HUDEP-2 (cell line): ENCODE measurements around the gene KRT86.

Experiments used
- DNase-seq, 76 experiments: peaks; one replicate each; lab custom pipeline; 2025; ENCODE audit not compliant: unreplicated experiment in 76 of 76; lab: John Stamatoyannopoulos, UW

Gene KRT86

DNA sequence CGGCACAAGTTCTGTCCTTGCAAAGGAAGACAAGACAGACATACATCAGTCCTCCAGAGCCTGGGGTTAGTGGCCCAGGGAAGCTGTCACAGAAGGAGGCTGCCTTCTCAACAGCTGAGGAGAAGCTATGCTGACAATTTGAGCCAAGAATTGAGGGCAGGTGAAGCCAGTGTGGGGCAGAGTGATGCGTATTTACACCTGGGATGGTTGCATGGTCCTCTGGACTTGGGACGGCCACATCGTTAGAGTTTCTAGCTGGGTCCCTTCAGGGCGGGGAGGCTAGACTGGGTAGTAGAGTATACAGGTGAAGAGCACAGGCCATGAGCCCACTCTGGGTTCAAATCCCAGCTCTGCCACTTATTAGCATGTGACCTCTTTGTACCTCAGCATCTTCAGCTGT lies 76.3 kb downstream of the KRT86 start:
- no peak for DNase-seq

- DNase-seq, result no peak
Observed at GRCh38 chr12:52351196-52352059, 77.0 kb downstream of the KRT86 start.

DNA sequence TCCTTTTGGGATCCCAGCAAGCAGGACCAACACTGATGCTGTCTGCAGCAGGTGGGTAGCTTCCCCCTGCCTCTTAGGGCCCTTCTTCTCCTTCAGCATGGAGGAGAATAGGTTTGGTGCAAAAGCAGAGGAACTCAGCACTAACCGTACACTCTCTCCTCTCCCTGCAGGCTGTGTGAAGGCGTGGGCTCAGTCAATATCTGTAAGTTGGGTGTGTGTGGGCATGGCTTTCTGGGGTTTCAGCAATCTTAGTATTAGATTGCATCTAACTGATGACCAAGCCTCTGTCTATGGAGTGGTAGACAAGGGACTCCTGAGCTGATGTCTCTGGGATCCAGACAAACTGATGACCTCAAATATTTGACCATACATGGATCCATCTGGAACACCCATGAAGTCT lies 78.5 kb downstream of the KRT86 start:
- DNase-seq, result no peak

GRCh38 chr12:52353766-52354165 lies 79.3 kb downstream of the KRT86 start:
- DNase-seq, result no peak

- peak in 1 of 76 experiments; percentile 5 for DNase-seq
Observed at GRCh38 chr12:52354200-52354599, 79.8 kb downstream of the KRT86 start.

GRCh38 chr12:52355176-52355575 lies 80.7 kb downstream of the KRT86 start:
- no peak for DNase-seq

DNA sequence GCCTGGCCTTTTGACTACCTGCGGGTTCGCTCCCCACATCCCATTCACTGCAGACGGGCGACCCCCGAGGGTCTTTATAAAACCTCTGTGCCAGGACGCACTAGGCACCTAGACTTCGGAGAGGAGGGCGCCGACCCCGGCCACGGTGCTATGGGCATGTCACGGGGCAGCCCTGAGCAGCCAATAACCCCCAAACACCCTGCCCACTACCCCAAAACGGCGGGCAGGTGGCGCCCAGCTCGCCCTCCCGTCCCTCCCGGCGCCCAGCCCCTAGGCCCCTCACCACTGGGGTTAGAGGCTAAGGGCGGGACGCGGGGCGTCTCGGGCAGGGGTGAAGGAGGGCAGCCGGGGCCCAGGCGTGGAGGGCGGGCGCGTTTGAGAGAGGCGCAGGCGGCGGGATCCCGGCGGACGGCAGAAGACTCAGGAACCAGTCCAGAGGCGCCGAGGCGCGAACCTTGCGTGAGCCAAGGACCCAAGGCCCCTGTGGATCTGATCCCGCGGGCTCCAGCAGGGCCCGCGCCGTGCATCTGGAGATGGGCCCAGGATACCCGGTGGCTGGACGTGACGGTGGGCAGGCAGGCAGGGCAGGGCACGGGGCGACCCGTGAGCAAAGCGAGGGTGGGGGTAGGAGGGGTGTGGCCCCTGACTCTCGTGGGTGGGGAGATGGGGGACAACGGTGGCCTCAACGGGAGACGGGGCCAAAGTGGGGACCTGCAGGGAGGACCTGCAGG lies 81.8 kb downstream of the KRT86 start:
- no peak for DNase-seq

DNA sequence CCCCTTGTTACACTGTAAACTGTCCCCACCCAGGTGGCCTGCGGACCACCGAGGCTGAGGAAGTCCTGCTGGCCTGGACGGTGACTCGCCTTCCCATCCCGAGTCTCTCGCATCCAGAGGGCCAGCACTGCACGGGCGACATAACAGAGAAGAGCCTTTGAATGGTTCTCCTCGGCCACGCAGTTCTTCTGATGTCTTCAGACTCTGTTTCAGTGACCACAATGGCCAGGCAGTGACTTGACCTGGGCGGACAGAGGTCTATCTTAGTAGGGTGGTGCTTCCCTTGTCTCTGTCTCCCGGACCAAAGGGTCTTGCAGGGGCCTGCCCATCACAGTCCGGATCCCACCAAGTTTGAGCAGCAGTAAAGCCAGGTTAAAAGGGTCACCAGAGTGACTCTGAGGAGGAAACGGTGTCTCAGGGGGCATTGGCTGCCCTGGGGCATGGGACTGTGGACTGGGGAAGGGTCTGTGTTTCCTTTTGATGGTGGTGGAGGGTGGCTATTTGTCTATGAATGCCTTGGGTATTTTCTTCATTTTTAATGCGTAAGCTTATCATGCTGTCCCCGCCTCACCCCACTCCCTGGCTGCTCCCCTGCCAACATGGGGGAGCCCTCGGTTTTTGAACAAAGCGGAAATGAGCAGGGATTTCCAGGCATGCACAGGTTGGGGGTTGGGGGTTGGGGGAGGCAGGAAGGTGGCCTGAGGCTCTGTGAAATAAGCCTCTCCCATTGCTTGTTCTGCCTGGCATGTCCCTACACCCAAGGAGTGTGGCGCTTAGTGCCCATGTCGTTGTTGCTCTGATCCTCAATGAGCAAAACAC lies 82.5 kb downstream of the KRT86 start:
- DNase-seq, result no peak
